Glutamatergic neuron (in vitro differentiated cells): ENCODE data around the gene PRMT7. TPM values are rescaled to one million over a fixed set of nuclear protein-coding genes. Genes with fewer than 3 reads are reported as not detected.

ENCODE experiments used
- DNase-seq: peaks from one replicate; pipeline ENCODE4 v3.0.0; 2022
- H3K27ac Mint-ChIP-seq: one replicate; pipeline ENCODE4 v1.8.0; 2020; ENCODE audit warnings: mild to moderate bottlenecking, mixed read lengths, inconsistent platforms; ENCODE audit not compliant: unreplicated experiment
- H3K27me3 Mint-ChIP-seq: one replicate; pipeline ENCODE4 v1.8.0; 2020; ENCODE audit warnings: mild to moderate bottlenecking, moderate library complexity, mixed read lengths, inconsistent platforms; ENCODE audit not compliant: unreplicated experiment
- H3K36me3 Mint-ChIP-seq: one replicate; pipeline ENCODE4 v1.8.0; 2020; ENCODE audit warnings: mild to moderate bottlenecking, mixed read lengths, inconsistent platforms; ENCODE audit not compliant: unreplicated experiment
- H3K4me1 Mint-ChIP-seq: one replicate; pipeline ENCODE4 v1.8.0; 2020; ENCODE audit warnings: mild to moderate bottlenecking, low read depth, mixed read lengths, inconsistent platforms; ENCODE audit not compliant: unreplicated experiment
- H3K4me3 Mint-ChIP-seq: one replicate; pipeline ENCODE4 v1.8.0; 2020; ENCODE audit warnings: mild to moderate bottlenecking, mixed read lengths, inconsistent platforms; ENCODE audit not compliant: unreplicated experiment
- H3K9me3 Mint-ChIP-seq: one replicate; pipeline ENCODE4 v1.8.0; 2020; ENCODE audit warnings: mild to moderate bottlenecking, moderate library complexity, mixed read lengths, inconsistent platforms; ENCODE audit not compliant: unreplicated experiment
- CTCF ChIP-seq: fragments of 200-600 bp; sonication (generic); IDR thresholded peaks from one replicate; pipeline ENCODE4 v1.5.0; 2021; ENCODE audit not compliant: partially characterized antibody, unreplicated experiment
- total RNA-seq: library from RNA; stranded (reverse); fragmentation: NEBNext Ultra II Directional; extraction: Animal tissue kit (Norgen Biotek cat#: 25700); gene quantifications from one replicate; pipeline ENCODE4 v1.2.1, GENCODE V29; 2021; ENCODE audit not compliant: unreplicated experiment

The PRMT7 gene
- total RNA-seq, 1 donor from 2014 or later, result 62.7 TPM

- Mint-ChIP-seq H3K4me1 (peaks cover 27% of the 10 kb centered on the region), H3K27me3 (peaks cover 7% of the 10 kb centered on the region), H3K36me3 (peaks cover 5% of the 10 kb centered on the region), H3K27ac (no peak overlapping the region), H3K4me3 (no peak overlapping the region), H3K9me3 (peaks cover 2% of the 10 kb centered on the region)
- no peak for TF ChIP-seq CTCF
- no peak for DNase-seq
Observed at GRCh38 chr16:68345351-68345810, 34.6 kb downstream of the PRMT7 start.

- TF ChIP-seq CTCF, result no peak
- peaks cover 2% of the 10 kb centered on the region for H3K9me3 Mint-ChIP-seq
- peaks cover 5% of the 10 kb centered on the region for H3K27me3 Mint-ChIP-seq
- H3K27ac Mint-ChIP-seq, result no peak overlapping the region
- H3K4me1 Mint-ChIP-seq, result peaks cover 27% of the 10 kb centered on the region
- H3K4me3 Mint-ChIP-seq, result no peak overlapping the region
- H3K36me3 Mint-ChIP-seq, result peaks cover 5% of the 10 kb centered on the region
- DNase-seq, result no peak
Observed at GRCh38 chr16:68345958-68346635, 35.3 kb downstream of the PRMT7 start.

GRCh38 chr16:68346892-68347480, 36.2 kb downstream of the PRMT7 start:
- no peak overlapping the region for H3K27ac Mint-ChIP-seq
- H3K4me1 Mint-ChIP-seq, result peaks cover 30% of the 10 kb centered on the region
- H3K36me3 Mint-ChIP-seq, result peaks cover 5% of the 10 kb centered on the region

GRCh38 chr16:68347605-68348004, 36.8 kb downstream of the PRMT7 start:
- Mint-ChIP-seq H3K4me3 (no peak overlapping the region), H3K27me3 (peaks cover 5% of the 10 kb centered on the region), H3K4me1 (peaks cover 30% of the 10 kb centered on the region), H3K9me3 (peaks cover 2% of the 10 kb centered on the region), H3K27ac (no peak overlapping the region), H3K36me3 (peaks cover 5% of the 10 kb centered on the region)
- no peak for DNase-seq
- no peak for TF ChIP-seq CTCF

More at GRCh38 chr16:68346892-68347480, 36.2 kb downstream of the PRMT7 start:
- no peak for DNase-seq
- peaks cover 2% of the 10 kb centered on the region for H3K9me3 Mint-ChIP-seq
- H3K4me3 Mint-ChIP-seq, result no peak overlapping the region
- no peak for TF ChIP-seq CTCF
- peaks cover 5% of the 10 kb centered on the region for H3K27me3 Mint-ChIP-seq

- H3K36me3 Mint-ChIP-seq, result peaks cover 5% of the 10 kb centered on the region
- H3K4me3 Mint-ChIP-seq, result no peak overlapping the region
- H3K9me3 Mint-ChIP-seq, result peaks cover 2% of the 10 kb centered on the region
Observed at GRCh38 chr16:68348639-68349445, 38.0 kb downstream of the PRMT7 start.

More at GRCh38 chr16:68348639-68349445, 38.0 kb downstream of the PRMT7 start:
- no peak for TF ChIP-seq CTCF
- no peak for DNase-seq
- H3K27ac Mint-ChIP-seq, result peak overlapping the region; percentile 33
- peaks cover 30% of the 10 kb centered on the region for H3K4me1 Mint-ChIP-seq
- peaks cover 5% of the 10 kb centered on the region for H3K27me3 Mint-ChIP-seq
